ENCODE data around the gene MYO1A. TPM values are rescaled to one million over a fixed set of nuclear protein-coding genes. Genes with fewer than 3 reads are reported as not detected.

The MYO1A gene
- total and polyA plus RNA-seq, 2 of the 13 experiments (the other 11 are each of a cell fraction or from before 2014, with no cell fraction given): 5.3 to 6.0 TPM

DNA sequence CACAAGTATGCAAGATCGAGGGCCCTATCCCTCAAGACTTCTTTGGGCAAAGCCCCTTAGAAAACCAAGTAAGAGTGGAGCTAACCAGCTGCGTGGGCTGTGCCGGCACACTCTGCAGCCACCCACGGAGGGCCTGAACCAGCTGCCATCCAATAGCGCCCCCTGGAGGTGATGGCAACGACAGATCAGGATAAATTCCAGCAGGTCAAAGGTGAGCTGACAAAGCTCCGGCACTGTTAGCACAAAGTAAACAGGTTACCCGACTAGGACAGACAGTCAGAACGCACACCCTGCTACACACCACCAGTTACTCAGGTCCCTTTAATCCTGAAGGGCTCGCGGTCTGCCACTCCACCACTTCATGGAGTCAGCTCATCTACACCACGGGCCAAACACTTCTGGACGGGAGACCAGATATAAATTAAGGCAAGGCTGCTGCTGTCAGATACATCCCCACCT lies 48.5 kb downstream of the MYO1A start (continued):
- no peak for TF ChIP-seq LCORL (IDR thresholded peaks at IDR 0.05)
- TF ChIP-seq LCORL (CRISPR knock-in tag; IDR thresholded peaks at IDR 0.05): peak; percentile 67; the same call in 1 of the 2 replicates
- no peak for TF ChIP-seq ZNF136 (CRISPR knock-in tag; IDR thresholded peaks at IDR 0.05; ENCODE audit: low read depth)
- TF ChIP-seq RBAK (CRISPR knock-in tag; IDR thresholded peaks at IDR 0.05): no peak
- peak; percentile 91; the same call in 1 of the 2 replicates for TF ChIP-seq ZNF292 (CRISPR knock-in tag; IDR thresholded peaks at IDR 0.05; ENCODE audit: borderline replicate concordance, low read depth)
- no peak for TF ChIP-seq POLR2AphosphoS5 (IDR thresholded peaks at IDR 0.05; ENCODE audit: low read depth, low read length)
- 0 out of 2 replicates have a peak, but pooled peaks have one; percentile 45 for TF ChIP-seq ZBTB20 (CRISPR knock-in tag; IDR thresholded peaks at IDR 0.05; ENCODE audit: borderline replicate concordance, low read depth)
- peak; percentile 59 for TF ChIP-seq SMC3 (IDR thresholded peaks at IDR 0.05; ENCODE audit: low read length)
- no peak for TF ChIP-seq ATAD3A (CRISPR knock-in tag; IDR thresholded peaks at IDR 0.05)
- no peak for TF ChIP-seq ARID2 (CRISPR knock-in tag; IDR thresholded peaks at IDR 0.05; ENCODE audit: borderline replicate concordance)
- TF ChIP-seq HNRNPK (IDR thresholded peaks at IDR 0.05; ENCODE audit: low read depth, low read length, poor library complexity, severe bottlenecking): no peak
- peak; percentile 48; the same call in 1 of the 2 replicates for TF ChIP-seq ZSCAN25 (CRISPR knock-in tag; IDR thresholded peaks at IDR 0.05)
- TF ChIP-seq ETS1 (CRISPR knock-in tag; IDR thresholded peaks at IDR 0.05): no peak
- no peak for TF ChIP-seq SOX13 (IDR thresholded peaks at IDR 0.05)
- peak in 1 of 2 experiments; percentile 73; a peak in 2 of 4 replicates for TF ChIP-seq SOX13 (CRISPR knock-in tag; conservative IDR thresholded peaks at IDR 0.05 in 1 of 2, IDR thresholded peaks at IDR 0.05 in 1 of 2)
- TF ChIP-seq DR1 (CRISPR knock-in tag; IDR thresholded peaks at IDR 0.05): no peak; the same call in 1 of the 2 replicates
- no peak for TF ChIP-seq RBM22 (optimal IDR thresholded peaks at IDR 0.05; ENCODE audit: low read length)
- TF ChIP-seq REPIN1 (CRISPR knock-in tag; IDR thresholded peaks at IDR 0.05; ENCODE audit: borderline replicate concordance, low read depth): peak; percentile 80
- no peak for TF ChIP-seq TOPORS (CRISPR knock-in tag; IDR thresholded peaks at IDR 0.05)
- peak; percentile 41; the same call in 1 of the 2 replicates for TF ChIP-seq TGIF2 (CRISPR knock-in tag; IDR thresholded peaks at IDR 0.05)
- 0 out of 2 replicates have a peak, but pooled peaks have one; percentile 33 for TF ChIP-seq ZNF44 (CRISPR knock-in tag; IDR thresholded peaks at IDR 0.05)
- no peak for TF ChIP-seq ZNF263 (CRISPR knock-in tag; IDR thresholded peaks at IDR 0.05)
- peak; percentile 78 for TF ChIP-seq ARID3A (IDR thresholded peaks at IDR 0.05; ENCODE audit: low read depth, low read length)
- no peak for TF ChIP-seq ZNF20 (CRISPR knock-in tag; IDR thresholded peaks at IDR 0.05)
- TF ChIP-seq YEATS2 (CRISPR knock-in tag; IDR thresholded peaks at IDR 0.05; ENCODE audit: borderline replicate concordance): peak; percentile 76; the same call in 1 of the 2 replicates
- TF ChIP-seq ZBTB4 (CRISPR knock-in tag; IDR thresholded peaks at IDR 0.05; ENCODE audit: borderline replicate concordance): no peak

Measured in HepG2 (cell line).